Retinal pigment epithelial cell (primary cell): ENCODE data around the gene GNGT2.

ENCODE experiments used
- DNase-seq: peaks from one replicate; pipeline ENCODE4 v3.0.0-alpha.2; 2010; ENCODE audit warnings: low read depth
- H3K4me3 ChIP-seq: 2 replicates; pipeline ENCODE4 v1.5.1; 2011; ENCODE audit warnings: mild to moderate bottlenecking, low read length, control low read depth, moderate library complexity
- CTCF ChIP-seq: conservative IDR thresholded peaks from 2 replicates; pipeline ENCODE4 v1.5.1; 2011; ENCODE audit warnings: low read depth, low read length, control low read depth, inconsistent platforms

Gene GNGT2

DNA sequence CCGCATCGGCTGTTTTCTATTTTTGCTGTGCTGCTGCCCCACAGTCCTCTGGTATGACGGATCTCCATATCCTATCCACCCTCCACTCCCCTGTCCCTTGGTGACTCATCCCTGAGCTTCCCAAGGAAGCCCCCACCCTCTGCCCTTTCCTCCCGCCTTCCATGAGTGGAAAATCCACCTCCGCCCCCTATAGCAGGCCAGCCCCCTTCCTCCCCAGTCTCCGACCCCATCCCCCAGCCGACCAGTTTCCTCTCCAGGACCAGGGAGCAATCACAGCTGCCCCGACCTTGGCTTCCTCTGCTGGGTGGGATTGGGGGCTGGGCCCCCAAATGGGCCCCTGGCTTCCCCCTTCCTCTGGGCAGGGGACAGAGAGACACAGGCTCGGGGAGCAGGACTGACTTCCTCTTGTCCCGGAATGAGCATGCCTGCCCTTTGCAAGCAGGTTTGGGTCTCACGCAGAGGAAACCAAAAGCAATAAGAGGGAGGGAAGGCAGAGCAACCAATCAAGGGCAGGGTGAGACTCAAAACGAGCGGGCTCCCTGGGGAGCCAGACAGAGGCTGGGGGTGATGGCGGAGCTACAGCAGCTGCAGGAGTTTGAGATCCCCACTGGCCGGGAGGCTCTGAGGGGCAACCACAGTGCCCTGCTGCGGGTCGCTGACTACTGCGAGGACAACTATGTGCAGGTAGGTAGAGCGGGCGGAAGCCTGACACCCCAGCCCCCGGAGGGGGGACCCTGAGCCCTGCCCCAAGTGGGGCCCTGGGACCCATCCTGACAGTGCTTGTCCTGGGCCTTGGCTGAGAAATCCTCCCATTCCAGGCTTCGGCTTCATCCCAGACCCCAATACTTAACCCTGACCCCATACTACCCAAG, at the start of gene GNGT2, which contains the start of gene ABI3:
TSS of gene GNGT2 (minus strand) at position 417 of the 872 bp plus-strand sequence. CDS start 3,152 bp downstream, outside the sequence.
TSS of gene ABI3 (plus strand) at position 550 of the 872 bp plus-strand sequence. CDS start at position 568, 18 bp downstream.
- no peak within 1 kb of the TSS for H3K4me3 ChIP-seq
- DNase-seq = no peak
- TF ChIP-seq CTCF = no peak

DNA sequence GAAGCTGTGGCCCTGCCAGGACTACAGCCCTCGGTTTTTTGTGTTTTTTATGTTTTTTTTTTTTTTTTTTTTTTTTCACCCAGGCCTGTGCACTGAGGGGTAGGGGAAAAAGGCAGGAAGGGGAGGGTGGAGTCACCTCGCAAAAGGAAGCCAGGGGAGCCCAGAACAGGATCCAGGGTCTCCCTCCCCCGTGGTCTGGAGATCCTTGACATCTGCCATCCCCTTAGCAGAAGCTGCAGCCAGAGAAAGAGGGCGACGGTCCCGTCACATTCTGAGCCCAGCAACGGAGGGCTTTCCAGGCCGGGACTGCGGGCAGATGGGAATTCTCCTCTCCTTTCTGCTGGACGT, 49.3 kb upstream of the GNGT2 start:
- no peak for TF ChIP-seq CTCF
- no peak for DNase-seq
- peak overlapping the region; percentile 50 for H3K4me3 ChIP-seq

GRCh38 chr17:49258394-49258793, 48.0 kb upstream of the GNGT2 start:
- DNase-seq = no peak
- no peak for TF ChIP-seq CTCF

GRCh38 chr17:49255125-49255524, 44.8 kb upstream of the GNGT2 start:
- H3K4me3 ChIP-seq = no peak overlapping the region
- TF ChIP-seq CTCF = no peak
- DNase-seq = no peak

More at GRCh38 chr17:49258394-49258793, 48.0 kb upstream of the GNGT2 start:
- H3K4me3 ChIP-seq = no peak overlapping the region

- no peak for TF ChIP-seq CTCF
- H3K4me3 ChIP-seq = no peak overlapping the region
Observed at GRCh38 chr17:49254066-49254465, 43.7 kb upstream of the GNGT2 start.

DNA sequence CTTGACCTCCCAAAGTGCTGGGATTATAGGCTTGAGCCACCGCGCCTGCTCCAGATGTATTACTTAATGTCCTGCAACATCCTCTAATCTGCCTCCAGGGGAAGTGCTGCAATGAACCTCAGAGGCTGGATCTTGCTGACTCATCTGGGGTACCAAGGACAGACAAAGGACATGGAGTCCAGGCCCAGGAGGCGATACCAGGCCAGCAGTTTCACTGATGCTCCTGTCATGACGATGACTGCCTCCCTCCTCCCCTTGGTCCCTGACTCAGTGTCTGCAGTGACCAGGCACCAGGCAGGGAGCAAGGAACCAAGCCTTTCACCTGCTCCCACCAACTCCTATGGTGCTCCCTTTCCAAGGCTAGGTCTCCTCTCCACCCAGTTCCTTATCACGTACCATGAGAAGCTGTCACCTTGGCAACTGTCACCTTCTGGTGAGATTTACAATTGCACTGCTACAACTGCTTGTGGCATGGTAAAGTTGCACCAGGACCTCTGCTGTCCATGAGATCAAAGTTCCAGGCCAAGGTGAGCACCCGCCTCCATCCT, 41.8 kb upstream of the GNGT2 start:
- DNase-seq = no peak

More at GRCh38 chr17:49254066-49254465, 43.7 kb upstream of the GNGT2 start:
- no peak for DNase-seq

More for the DNA sequence above, 41.8 kb upstream of the GNGT2 start:
- no peak overlapping the region for H3K4me3 ChIP-seq
- no peak for TF ChIP-seq CTCF
